PC-3 (cell line): Measurements from ENCODE around the gene XRCC6.

Source experiments
- CTCF ChIP-seq: fragments of 300-600 bp; sonication (generic); conservative IDR thresholded peaks from 2 replicates; pipeline ENCODE4 v1.5.1; 2017; ENCODE audit warnings: antibody characterized with exemption, low read depth, mild to moderate bottlenecking, low read length
- EZH2 ChIP-seq: fragments of 300-600 bp; sonication (generic); IDR thresholded peaks from one replicate; pipeline ENCODE4 v1.6.1; 2017; ENCODE audit warnings: antibody characterized with exemption, mild to moderate bottlenecking, low read length; ENCODE audit not compliant: unreplicated experiment

DNA sequence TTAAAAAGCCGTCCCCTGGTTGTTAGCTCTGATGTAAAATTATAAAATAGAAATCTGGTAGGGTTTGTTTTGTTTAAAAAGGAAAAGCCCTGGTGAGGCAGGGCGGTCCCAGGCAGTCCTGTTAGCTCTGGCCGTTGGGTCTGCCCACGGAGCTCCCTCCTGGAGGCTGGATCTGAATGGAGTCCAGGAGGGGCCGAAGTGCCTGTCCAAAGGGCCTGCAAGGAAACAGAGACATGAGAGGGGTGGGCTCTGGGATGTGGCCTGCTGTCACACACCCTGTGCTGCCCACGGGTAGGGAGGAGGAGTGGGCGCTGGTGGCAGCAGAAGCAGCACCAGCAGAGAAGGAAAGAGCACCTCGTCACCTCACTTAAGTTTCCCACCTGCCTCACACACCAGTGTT lies 20.1 kb upstream of the XRCC6 start:
- TF ChIP-seq EZH2, result no peak
- TF ChIP-seq CTCF, result no peak
